ENCODE measurements around the gene MCHR1. TPM values are rescaled to one million over a fixed set of nuclear protein-coding genes. Genes with fewer than 3 reads are reported as not detected.

MCHR1 gene
- total and polyA plus RNA-seq, 2 of the 4 experiments (the other 2 are of a cell fraction), result 1.4 to 3.2 TPM

GRCh38 chr22:40678493-40679248, 613 bp upstream of the MCHR1 start:
- no peak for ATAC-seq (ENCODE audit: low read depth)
- in situ Hi-C loops (cut with MboI; ENCODE audit: low sequenced_read_pairs) (no loop called here), dilution Hi-C loops (cut with HindIII; ENCODE audit: low sequenced_read_pairs, unreplicated experiment) (no loop called here), intact Hi-C loops (cut with micrococcal nuclease) (no loop called here)
- Histone ChIP-seq H3K56ac (ENCODE audit: extremely low read depth, insufficient read depth, low read length) (no peak overlapping the region), H3K4ac (ENCODE audit: low read depth, low read length) (peak overlapping the region; percentile 57; the same call in 1 of the 2 replicates), H3K9me3 (ENCODE audit: control insufficient read depth, insufficient read depth, low read length) (no peaks in the 10 kb centered on the region), H3K27ac (ENCODE audit: insufficient read depth, low read length) (no peak overlapping the region), H4K5ac (ENCODE audit: low read depth, low read length) (no peak overlapping the region), H2BK120ac (ENCODE audit: low read depth, low read length) (0 out of 2 replicates have a peak overlapping the region, but pooled peaks have one; percentile 26), H4K91ac (ENCODE audit: insufficient read depth, low read depth, low read length) (peak overlapping the region; percentile 34; the same call in 1 of the 2 replicates), H3K36me3 (ENCODE audit: control insufficient read depth, insufficient read depth, low read length) (no peaks in the 10 kb centered on the region), H3K4me3 (ENCODE audit: insufficient read depth, low read depth, low read length) (no peak overlapping the region), H2BK15ac (ENCODE audit: low read depth, low read length) (no peak overlapping the region; the same call in 2 of the 3 replicates), H2AK9ac (replicated peaks; ENCODE audit: low read depth, low read length, poor library complexity) (peak overlapping the region; percentile 9), H3K4me2 (ENCODE audit: low read depth, low read length) (peak overlapping the region; percentile 68; the same call in 1 of the 2 replicates), H3K18ac (ENCODE audit: low read depth, low read length) (no peak overlapping the region), H3K23ac (ENCODE audit: low read depth, low read length) (peak overlapping the region; percentile 38; the same call in 1 of the 2 replicates), H2AK5ac (ENCODE audit: low read depth, low read length) (no peak overlapping the region), H3K27me3 (ENCODE audit: control insufficient read depth, insufficient read depth, low read length) (no peaks in the 10 kb centered on the region), H2BK20ac (ENCODE audit: low read depth, low read length) (no peak overlapping the region), H4K20me1 (ENCODE audit: insufficient read depth, low read length) (no peaks in the 10 kb centered on the region), H4K8ac (ENCODE audit: low read depth in 2 of 2, low read length in 2 of 2) (peak overlapping the region in 1 of 2 experiments; percentile 46; a peak in 1 of 4 replicates), H3K9ac (ENCODE audit: low read depth, low read length) (no peak overlapping the region), H3K79me1 (ENCODE audit: low read depth in 1 of 2, low read length in 2 of 2) (no peaks in the 10 kb centered on the region), H2BK5ac (ENCODE audit: low read depth, low read length, poor library complexity, severe bottlenecking) (no peak overlapping the region), H3K9me1 (ENCODE audit: insufficient read depth, low read length) (peaks cover 6% of the 10 kb centered on the region; the same call in 1 of the 2 replicates), H2AFZ (replicated peaks; ENCODE audit: low read length, poor library complexity) (peak overlapping the region; percentile 86), H3K14ac (replicated peaks; ENCODE audit: low read depth, low read length) (peak overlapping the region; percentile 50; the same call in 1 of the 2 replicates), H3K4me1 (ENCODE audit: control insufficient read depth, insufficient read depth, low read length) (peaks cover 16% of the 10 kb centered on the region)
- CTCF ChIA-PET, result no interaction called here
- WGBS, 2 experiments (ENCODE audit: extremely low coverage in 2 of 2, insufficient read length in 1 of 2), result 63% methylated on average over 8 of the region's 14 CpGs; no CpG with 5 or more reads in 1 of the 2 experiments
- no TSS peak for BruUV-seq (replicated peaks)
- POLR2A ChIA-PET (ENCODE audit: unreplicated experiment), result no interaction called here
- no peak for DNase-seq
- TF ChIP-seq NFE2L2 (IDR thresholded peaks at IDR 0.05; ENCODE audit: low read depth, low read length), result no peak
- no peak for TF ChIP-seq CHD1 (IDR thresholded peaks at IDR 0.05; ENCODE audit: low read depth, low read length)
- no peak for TF ChIP-seq RAD21 (IDR thresholded peaks at IDR 0.05; ENCODE audit: low read length)
- TF ChIP-seq RFX5 (IDR thresholded peaks at IDR 0.05; ENCODE audit: low read depth, low read length), result no peak
- TF ChIP-seq CEBPB (IDR thresholded peaks at IDR 0.05; ENCODE audit: low read depth, low read length), result no peak
- no peak for TF ChIP-seq CTCF (conservative IDR thresholded peaks at IDR 0.05; ENCODE audit: low read depth, low read length)
- TF ChIP-seq MXI1 (IDR thresholded peaks at IDR 0.05; ENCODE audit: borderline replicate concordance, low read depth, low read length), result no peak
- no peak for TF ChIP-seq BHLHE40 (IDR thresholded peaks at IDR 0.05; ENCODE audit: low read depth, low read length)
- no peak for TF ChIP-seq MAZ (IDR thresholded peaks at IDR 0.05; ENCODE audit: borderline replicate concordance, low read depth, low read length)
- no peak for TF ChIP-seq MAFK (IDR thresholded peaks at IDR 0.05; ENCODE audit: low read depth, low read length)
- no peak for TF ChIP-seq FOS (IDR thresholded peaks at IDR 0.05; ENCODE audit: low read depth, low read length)
- no peak for TF ChIP-seq RCOR1 (IDR thresholded peaks at IDR 0.05; ENCODE audit: insufficient replicate concordance, low read length)
- TF ChIP-seq ELK1 (IDR thresholded peaks at IDR 0.05; ENCODE audit: borderline replicate concordance, low read depth, low read length), result no peak
- no peak for TF ChIP-seq POLR2A (IDR thresholded peaks at IDR 0.05; ENCODE audit: low read depth, low read length)
- TF ChIP-seq SMC3 (IDR thresholded peaks at IDR 0.05; ENCODE audit: low read depth, low read length), result no peak
